Neural progenitor cell (in vitro differentiated cells): ENCODE data around the gene IBTK.

Source experiments
- CTCF ChIP-seq: fragments of 200-600 bp; sonication (generic); IDR thresholded peaks from 2 replicates; pipeline ENCODE4 v1.5.1; 2017; ENCODE audit warnings: antibody characterized with exemption, mild to moderate bottlenecking
- EZH2 ChIP-seq: fragments of 200-600 bp; sonication (generic); IDR thresholded peaks from 2 replicates; pipeline ENCODE4 v1.6.1; 2017; ENCODE audit warnings: antibody characterized with exemption, mild to moderate bottlenecking, moderate library complexity
- EZH2phosphoT487 ChIP-seq: fragments of 200-600 bp; sonication (generic); IDR thresholded peaks from 2 replicates; pipeline ENCODE4 v1.6.1; 2017; ENCODE audit warnings: antibody characterized with exemption

- TF ChIP-seq EZH2 (no peak), CTCF (no peak), EZH2phosphoT487 (no peak)
These were observed 13.6 kb upstream of the IBTK start for GRCh38 chr6:82260997-82261732.
